Islet precursor cell (in vitro differentiated cells): ENCODE data around the gene SRSF7.
A peak's percentile ranks its signal among the peaks of the same experiment; 100 is the strongest.
"Not testable (repeated sequence)": the region's sequence is repeated elsewhere in the genome, so short reads cannot be mapped to it uniquely, and the experiment has no call there.

Experiments used
- DNase-seq: peaks from one replicate; pipeline ENCODE4 v3.0.0-alpha.2; 2018

The SRSF7 gene

GRCh38 chr2:38751596-38752410, 642 bp upstream of the SRSF7 start:
- no peak for DNase-seq

GRCh38 chr2:38750011-38750890, 910 bp downstream of the SRSF7 start:
- DNase-seq, result no peak

GRCh38 chr2:38748943-38749804, 2.0 kb downstream of the SRSF7 start:
- no peak for DNase-seq

- no peak for DNase-seq
Measured at GRCh38 chr2:38748391-38748790, 2.8 kb downstream of the SRSF7 start.

GRCh38 chr2:38747819-38748218, 3.3 kb downstream of the SRSF7 start:
- DNase-seq, result no peak

- DNase-seq, result no peak
Measured at GRCh38 chr2:38747007-38747424, 4.1 kb downstream of the SRSF7 start.

GRCh38 chr2:38745267-38745666, 5.9 kb downstream of the SRSF7 start:
- DNase-seq, result no peak

- DNase-seq, result no peak
Measured at GRCh38 chr2:38744399-38744780, 6.8 kb downstream of the SRSF7 start.

GRCh38 chr2:38743672-38744398, 7.3 kb downstream of the SRSF7 start:
- no peak for DNase-seq

- no peak for DNase-seq
Measured at GRCh38 chr2:38742797-38743559, 8.2 kb downstream of the SRSF7 start.

GRCh38 chr2:38740851-38741731, 10.1 kb downstream of the SRSF7 start:
- DNase-seq, result no peak

- DNase-seq, result no peak
Measured at GRCh38 chr2:38739524-38739923, 11.6 kb downstream of the SRSF7 start.

GRCh38 chr2:38737925-38738324, 13.2 kb downstream of the SRSF7 start:
- DNase-seq, result peak; percentile 64

GRCh38 chr2:38737000-38737698, 14.0 kb downstream of the SRSF7 start:
- DNase-seq, result not testable (repeated sequence)

- no peak for DNase-seq
Measured at GRCh38 chr2:38735999-38736320, 15.2 kb downstream of the SRSF7 start.

GRCh38 chr2:38734299-38735058, 16.7 kb downstream of the SRSF7 start:
- DNase-seq, result no peak

- DNase-seq, result no peak
Measured at GRCh38 chr2:38733300-38733971, 17.7 kb downstream of the SRSF7 start.

- DNase-seq, result no peak
Measured at GRCh38 chr2:38731684-38732221, 19.4 kb downstream of the SRSF7 start.
